ENCODE data around the gene DOCK9.

The DOCK9 gene

GRCh38 chr13:98994896-98995295, 17.0 kb upstream of the DOCK9 start:
- Mint-ChIP-seq H3K9me3 (no peaks in the 10 kb centered on the region), H3K4me3 (peak overlapping the region; percentile 25), H3K36me3 (ENCODE audit: insufficient read depth) (peaks cover 4% of the 10 kb centered on the region), H3K4me1 (peaks cover 71% of the 10 kb centered on the region), H3K27me3 (no peaks in the 10 kb centered on the region), H3K27ac (ENCODE audit: low read depth) (no peak overlapping the region)
- DNase-seq (ENCODE audit: low spot score in 2 of 2) (no peak), ATAC-seq (replicated peaks; ENCODE audit: extremely low read depth, poor library complexity, severe bottlenecking) (peak; percentile 63)

GRCh38 chr13:98994080-98994479, 16.2 kb upstream of the DOCK9 start:
- Mint-ChIP-seq H3K9me3 (no peaks in the 10 kb centered on the region), H3K36me3 (ENCODE audit: insufficient read depth) (peaks cover 3% of the 10 kb centered on the region), H3K27ac (ENCODE audit: low read depth) (no peak overlapping the region), H3K4me3 (no peak overlapping the region), H3K4me1 (peaks cover 67% of the 10 kb centered on the region), H3K27me3 (no peaks in the 10 kb centered on the region)
- ATAC-seq (replicated peaks; ENCODE audit: extremely low read depth, poor library complexity, severe bottlenecking) (no peak), DNase-seq (ENCODE audit: low spot score in 2 of 2) (no peak)

- no peak overlapping the region for H3K27ac Mint-ChIP-seq (ENCODE audit: low read depth)
- no peak for DNase-seq (ENCODE audit: low spot score in 2 of 2)
These were observed 14.5 kb upstream of the DOCK9 start for GRCh38 chr13:98992355-98992754.

GRCh38 chr13:98990701-98991100, 12.8 kb upstream of the DOCK9 start:
- Mint-ChIP-seq H3K27ac (ENCODE audit: low read depth) (no peak overlapping the region), H3K4me3 (no peak overlapping the region), H3K27me3 (no peaks in the 10 kb centered on the region), H3K36me3 (ENCODE audit: insufficient read depth) (peaks cover 2% of the 10 kb centered on the region), H3K9me3 (no peaks in the 10 kb centered on the region), H3K4me1 (peaks cover 45% of the 10 kb centered on the region)
- DNase-seq (ENCODE audit: low spot score in 2 of 2) (no peak), ATAC-seq (replicated peaks; ENCODE audit: extremely low read depth, poor library complexity, severe bottlenecking) (no peak)

More at GRCh38 chr13:98992355-98992754, 14.5 kb upstream of the DOCK9 start:
- ATAC-seq (replicated peaks; ENCODE audit: extremely low read depth, poor library complexity, severe bottlenecking), result no peak
- H3K4me3 Mint-ChIP-seq, result no peak overlapping the region
- no peaks in the 10 kb centered on the region for H3K9me3 Mint-ChIP-seq
- no peaks in the 10 kb centered on the region for H3K27me3 Mint-ChIP-seq
- H3K36me3 Mint-ChIP-seq (ENCODE audit: insufficient read depth), result peaks cover 2% of the 10 kb centered on the region
- peaks cover 59% of the 10 kb centered on the region for H3K4me1 Mint-ChIP-seq

- ATAC-seq (replicated peaks; ENCODE audit: extremely low read depth, poor library complexity, severe bottlenecking) (no peak), DNase-seq (ENCODE audit: low spot score in 2 of 2) (no peak)
- H3K36me3 Mint-ChIP-seq (ENCODE audit: insufficient read depth), result no peaks in the 10 kb centered on the region
- no peaks in the 10 kb centered on the region for H3K9me3 Mint-ChIP-seq
- H3K4me3 Mint-ChIP-seq, result no peak overlapping the region
- no peaks in the 10 kb centered on the region for H3K27me3 Mint-ChIP-seq
- no peak overlapping the region for H3K27ac Mint-ChIP-seq (ENCODE audit: low read depth)
- peaks cover 39% of the 10 kb centered on the region for H3K4me1 Mint-ChIP-seq
These were observed 11.8 kb upstream of the DOCK9 start for GRCh38 chr13:98989469-98990235.

- no peaks in the 10 kb centered on the region for H3K9me3 Mint-ChIP-seq
- DNase-seq (ENCODE audit: low spot score in 2 of 2) (no peak), ATAC-seq (replicated peaks; ENCODE audit: extremely low read depth, poor library complexity, severe bottlenecking) (no peak)
- H3K27me3 Mint-ChIP-seq, result no peaks in the 10 kb centered on the region
- no peaks in the 10 kb centered on the region for H3K36me3 Mint-ChIP-seq (ENCODE audit: insufficient read depth)
- H3K4me3 Mint-ChIP-seq, result no peak overlapping the region
- no peak overlapping the region for H3K27ac Mint-ChIP-seq (ENCODE audit: low read depth)
- peaks cover 42% of the 10 kb centered on the region for H3K4me1 Mint-ChIP-seq
These were observed 10.9 kb upstream of the DOCK9 start for GRCh38 chr13:98988780-98989179.

GRCh38 chr13:98988277-98988676, 10.4 kb upstream of the DOCK9 start:
- Mint-ChIP-seq H3K4me1 (peaks cover 44% of the 10 kb centered on the region), H3K27ac (ENCODE audit: low read depth) (no peak overlapping the region), H3K27me3 (no peaks in the 10 kb centered on the region), H3K36me3 (ENCODE audit: insufficient read depth) (peaks cover under 1% of the 10 kb centered on the region), H3K9me3 (no peaks in the 10 kb centered on the region), H3K4me3 (no peak overlapping the region)
- ATAC-seq (replicated peaks; ENCODE audit: extremely low read depth, poor library complexity, severe bottlenecking) (no peak), DNase-seq (ENCODE audit: low spot score in 2 of 2) (no peak)

- Mint-ChIP-seq H3K27ac (ENCODE audit: low read depth) (no peak overlapping the region), H3K27me3 (no peaks in the 10 kb centered on the region), H3K36me3 (ENCODE audit: insufficient read depth) (peaks cover 2% of the 10 kb centered on the region), H3K4me1 (peaks cover 47% of the 10 kb centered on the region), H3K9me3 (no peaks in the 10 kb centered on the region), H3K4me3 (no peak overlapping the region)
- ATAC-seq (replicated peaks; ENCODE audit: extremely low read depth, poor library complexity, severe bottlenecking), result no peak
- no peak for DNase-seq (ENCODE audit: low spot score in 2 of 2)
These were observed 9.4 kb upstream of the DOCK9 start for GRCh38 chr13:98987275-98987674.

GRCh38 chr13:98986226-98986846, 8.5 kb upstream of the DOCK9 start:
- DNase-seq (ENCODE audit: low spot score in 2 of 2) (no peak), ATAC-seq (replicated peaks; ENCODE audit: extremely low read depth, poor library complexity, severe bottlenecking) (no peak)
- Mint-ChIP-seq H3K36me3 (ENCODE audit: insufficient read depth) (peaks cover 2% of the 10 kb centered on the region), H3K4me3 (no peak overlapping the region), H3K27ac (ENCODE audit: low read depth) (no peak overlapping the region), H3K27me3 (no peaks in the 10 kb centered on the region), H3K9me3 (no peaks in the 10 kb centered on the region), H3K4me1 (peaks cover 50% of the 10 kb centered on the region)

- Mint-ChIP-seq H3K36me3 (ENCODE audit: insufficient read depth) (peaks cover 2% of the 10 kb centered on the region), H3K27me3 (no peaks in the 10 kb centered on the region), H3K4me3 (no peak overlapping the region), H3K9me3 (no peaks in the 10 kb centered on the region), H3K27ac (ENCODE audit: low read depth) (no peak overlapping the region), H3K4me1 (peaks cover 52% of the 10 kb centered on the region)
- ATAC-seq (replicated peaks; ENCODE audit: extremely low read depth, poor library complexity, severe bottlenecking) (no peak), DNase-seq (ENCODE audit: low spot score in 2 of 2) (no peak)
These were observed 7.7 kb upstream of the DOCK9 start for GRCh38 chr13:98985591-98985990.

GRCh38 chr13:98984983-98985382, 7.1 kb upstream of the DOCK9 start:
- peaks cover 2% of the 10 kb centered on the region for H3K36me3 Mint-ChIP-seq (ENCODE audit: insufficient read depth)
- H3K27me3 Mint-ChIP-seq, result no peaks in the 10 kb centered on the region
- H3K9me3 Mint-ChIP-seq, result no peaks in the 10 kb centered on the region
- no peak overlapping the region for H3K4me3 Mint-ChIP-seq
- H3K4me1 Mint-ChIP-seq, result peaks cover 48% of the 10 kb centered on the region
- ATAC-seq (replicated peaks; ENCODE audit: extremely low read depth, poor library complexity, severe bottlenecking) (no peak), DNase-seq (ENCODE audit: low spot score in 2 of 2) (no peak)
- H3K27ac Mint-ChIP-seq (ENCODE audit: low read depth), result peak overlapping the region; percentile 16

GRCh38 chr13:98984118-98984517, 6.3 kb upstream of the DOCK9 start:
- DNase-seq (ENCODE audit: low spot score in 2 of 2) (no peak), ATAC-seq (replicated peaks; ENCODE audit: extremely low read depth, poor library complexity, severe bottlenecking) (no peak)
- no peak overlapping the region for H3K4me3 Mint-ChIP-seq
- H3K27ac Mint-ChIP-seq (ENCODE audit: low read depth), result no peak overlapping the region
- peaks cover 2% of the 10 kb centered on the region for H3K36me3 Mint-ChIP-seq (ENCODE audit: insufficient read depth)
- no peaks in the 10 kb centered on the region for H3K9me3 Mint-ChIP-seq
- H3K4me1 Mint-ChIP-seq, result peaks cover 46% of the 10 kb centered on the region
- no peaks in the 10 kb centered on the region for H3K27me3 Mint-ChIP-seq

- Mint-ChIP-seq H3K4me3 (no peak overlapping the region), H3K36me3 (ENCODE audit: insufficient read depth) (peaks cover 3% of the 10 kb centered on the region), H3K4me1 (peaks cover 48% of the 10 kb centered on the region), H3K9me3 (no peaks in the 10 kb centered on the region), H3K27ac (ENCODE audit: low read depth) (peak overlapping the region; percentile 2), H3K27me3 (no peaks in the 10 kb centered on the region)
- DNase-seq (ENCODE audit: low spot score in 2 of 2) (no peak), ATAC-seq (replicated peaks; ENCODE audit: extremely low read depth, poor library complexity, severe bottlenecking) (no peak)
These were observed 5.3 kb upstream of the DOCK9 start for GRCh38 chr13:98983182-98983581.
